B cell (primary cell): ENCODE results near the gene NUAK1.

ENCODE experiments used
- EZH2 ChIP-seq: IDR thresholded peaks from 2 replicates; pipeline ENCODE4 v1.6.1; 2012; ENCODE audit warnings: borderline replicate concordance, low read depth, mild to moderate bottlenecking, moderate library complexity, low read length; ENCODE audit not compliant: insufficient read depth, poor library complexity, severe bottlenecking
- TF ChIP-seq, protein P1 (sequence below): fragments of 200-600 bp; IDR thresholded peaks from one replicate; pipeline ENCODE4 v1.8.0; 2022; ENCODE audit warnings: antibody characterized with exemption, mild to moderate bottlenecking

DNA sequence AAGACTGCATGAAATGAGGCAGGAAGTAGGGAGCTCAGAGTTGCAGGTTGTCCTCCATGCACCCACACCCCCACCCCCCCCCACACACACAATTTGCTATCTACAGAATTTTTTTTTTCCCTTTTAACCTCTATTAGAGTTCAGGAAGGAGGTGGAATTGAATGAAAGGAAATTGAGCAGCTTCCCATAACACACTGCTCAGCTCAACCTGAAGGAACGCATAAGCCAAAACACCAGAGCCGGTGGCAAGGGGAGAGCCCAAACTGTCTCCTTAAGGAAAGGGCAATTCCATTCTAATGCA is 74.1 kb downstream of the NUAK1 start:
- TF ChIP-seq, protein P1, sequence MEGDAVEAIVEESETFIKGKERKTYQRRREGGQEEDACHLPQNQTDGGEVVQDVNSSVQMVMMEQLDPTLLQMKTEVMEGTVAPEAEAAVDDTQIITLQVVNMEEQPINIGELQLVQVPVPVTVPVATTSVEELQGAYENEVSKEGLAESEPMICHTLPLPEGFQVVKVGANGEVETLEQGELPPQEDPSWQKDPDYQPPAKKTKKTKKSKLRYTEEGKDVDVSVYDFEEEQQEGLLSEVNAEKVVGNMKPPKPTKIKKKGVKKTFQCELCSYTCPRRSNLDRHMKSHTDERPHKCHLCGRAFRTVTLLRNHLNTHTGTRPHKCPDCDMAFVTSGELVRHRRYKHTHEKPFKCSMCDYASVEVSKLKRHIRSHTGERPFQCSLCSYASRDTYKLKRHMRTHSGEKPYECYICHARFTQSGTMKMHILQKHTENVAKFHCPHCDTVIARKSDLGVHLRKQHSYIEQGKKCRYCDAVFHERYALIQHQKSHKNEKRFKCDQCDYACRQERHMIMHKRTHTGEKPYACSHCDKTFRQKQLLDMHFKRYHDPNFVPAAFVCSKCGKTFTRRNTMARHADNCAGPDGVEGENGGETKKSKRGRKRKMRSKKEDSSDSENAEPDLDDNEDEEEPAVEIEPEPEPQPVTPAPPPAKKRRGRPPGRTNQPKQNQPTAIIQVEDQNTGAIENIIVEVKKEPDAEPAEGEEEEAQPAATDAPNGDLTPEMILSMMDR, result no peak
- TF ChIP-seq EZH2, result no peak
